HG03025 (cell line): ENCODE data around the gene HOXC11.

Source experiments
- ATAC-seq: cut with Tn5 transposase; IDR thresholded peaks from one replicate; pipeline ENCODE4 v1.9.1; 2021; ENCODE audit warnings: mild to moderate bottlenecking, moderate library complexity; ENCODE audit not compliant: unreplicated experiment, low FRiP score

HOXC11 gene

DNA sequence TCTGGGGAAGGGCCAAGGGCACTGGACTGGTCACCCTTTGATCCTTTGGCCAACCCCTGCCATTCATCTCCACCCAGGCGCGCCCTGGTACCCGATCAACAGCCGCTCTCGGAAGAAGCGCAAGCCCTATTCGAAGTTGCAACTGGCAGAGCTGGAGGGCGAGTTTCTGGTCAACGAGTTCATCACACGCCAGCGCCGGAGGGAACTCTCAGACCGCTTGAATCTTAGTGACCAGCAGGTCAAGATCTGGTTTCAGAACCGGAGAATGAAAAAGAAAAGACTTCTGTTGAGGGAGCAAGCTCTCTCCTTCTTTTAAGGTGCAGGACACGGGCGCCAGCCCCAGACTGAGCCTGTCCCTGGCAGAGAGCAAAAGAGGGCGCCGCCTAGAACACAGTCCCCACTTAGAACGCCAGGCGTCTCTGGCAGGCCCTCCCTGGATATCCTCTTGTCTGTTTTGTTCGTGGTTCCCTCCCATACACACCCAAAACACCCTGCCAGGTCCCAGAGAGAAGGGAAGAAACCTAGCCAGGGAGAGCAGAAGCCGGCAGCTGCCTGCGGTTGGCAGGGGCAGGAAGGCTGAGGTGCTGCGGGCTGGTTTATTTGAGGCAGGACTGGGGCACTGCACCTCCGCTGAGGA lies 16.6 kb upstream of the HOXC11 start:
- ATAC-seq, result no peak

DNA sequence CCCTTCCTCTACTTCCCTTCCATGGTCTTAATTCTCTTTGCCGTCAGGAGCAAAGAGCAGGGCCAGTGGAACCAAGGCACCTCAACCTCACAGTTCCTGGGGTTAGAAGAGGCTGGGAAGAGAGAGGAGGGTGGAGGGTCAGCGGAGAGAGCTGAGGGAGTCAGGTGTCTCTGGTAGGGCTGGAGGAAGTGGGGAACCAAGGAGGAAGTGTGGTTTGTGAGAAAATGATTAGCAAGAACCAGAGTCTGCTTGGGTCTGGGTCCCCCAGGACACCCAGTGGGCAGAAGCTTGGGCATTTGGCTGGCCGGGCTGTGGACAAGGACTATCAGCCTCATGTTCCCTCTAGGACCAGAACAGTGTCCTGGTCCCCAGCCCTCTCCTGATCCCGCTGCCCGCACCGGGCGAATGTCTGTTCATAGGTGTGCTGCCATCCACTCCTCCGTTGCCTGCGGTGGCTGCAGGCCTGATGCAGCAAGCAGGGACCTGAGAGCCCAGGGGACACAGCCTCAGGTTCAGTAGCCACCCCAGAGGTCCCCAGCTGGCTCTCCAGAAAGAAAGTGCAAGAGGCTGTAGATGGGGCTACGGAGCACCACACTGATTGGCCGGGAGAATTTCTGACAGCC lies 15.9 kb upstream of the HOXC11 start:
- ATAC-seq, result no peak

DNA sequence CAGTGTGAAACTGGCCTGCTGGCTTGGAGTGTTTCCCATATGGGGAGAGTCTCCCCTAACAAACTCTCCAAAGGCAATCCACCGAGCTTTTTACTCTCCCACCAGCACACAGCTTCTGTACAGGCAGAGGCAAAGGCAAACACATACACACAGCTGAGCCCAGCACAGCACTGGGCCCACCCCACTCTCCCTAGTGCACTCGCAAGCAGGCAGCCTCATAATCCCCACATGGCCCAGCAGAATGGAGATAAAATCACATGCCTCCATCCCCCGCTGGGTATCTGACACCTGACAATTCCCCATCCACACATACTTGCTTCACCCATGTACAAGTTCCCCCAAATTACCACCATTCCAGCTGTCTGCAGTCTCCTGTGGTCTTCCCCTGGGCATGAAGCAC lies 14.8 kb upstream of the HOXC11 start:
- no peak for ATAC-seq

DNA sequence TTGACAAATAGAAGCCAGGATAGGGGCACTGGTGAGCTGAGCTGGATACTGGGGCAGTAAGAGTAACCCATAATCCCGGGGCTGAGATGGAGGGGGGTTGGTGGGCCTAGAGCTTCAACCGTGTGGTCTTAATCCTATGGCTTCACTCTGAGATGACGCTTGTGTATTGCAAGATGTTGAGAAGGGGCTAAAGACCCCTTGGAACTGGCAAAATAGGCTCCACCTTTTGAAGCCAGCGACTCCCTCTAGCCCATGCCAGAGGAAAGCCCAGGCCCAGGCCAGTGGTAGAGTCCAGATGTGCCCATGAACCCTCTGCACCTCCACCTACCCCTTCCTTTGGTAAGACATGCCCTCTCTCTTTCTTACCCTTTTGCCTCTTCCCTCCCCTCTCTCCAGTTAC lies 13.6 kb upstream of the HOXC11 start:
- no peak for ATAC-seq

DNA sequence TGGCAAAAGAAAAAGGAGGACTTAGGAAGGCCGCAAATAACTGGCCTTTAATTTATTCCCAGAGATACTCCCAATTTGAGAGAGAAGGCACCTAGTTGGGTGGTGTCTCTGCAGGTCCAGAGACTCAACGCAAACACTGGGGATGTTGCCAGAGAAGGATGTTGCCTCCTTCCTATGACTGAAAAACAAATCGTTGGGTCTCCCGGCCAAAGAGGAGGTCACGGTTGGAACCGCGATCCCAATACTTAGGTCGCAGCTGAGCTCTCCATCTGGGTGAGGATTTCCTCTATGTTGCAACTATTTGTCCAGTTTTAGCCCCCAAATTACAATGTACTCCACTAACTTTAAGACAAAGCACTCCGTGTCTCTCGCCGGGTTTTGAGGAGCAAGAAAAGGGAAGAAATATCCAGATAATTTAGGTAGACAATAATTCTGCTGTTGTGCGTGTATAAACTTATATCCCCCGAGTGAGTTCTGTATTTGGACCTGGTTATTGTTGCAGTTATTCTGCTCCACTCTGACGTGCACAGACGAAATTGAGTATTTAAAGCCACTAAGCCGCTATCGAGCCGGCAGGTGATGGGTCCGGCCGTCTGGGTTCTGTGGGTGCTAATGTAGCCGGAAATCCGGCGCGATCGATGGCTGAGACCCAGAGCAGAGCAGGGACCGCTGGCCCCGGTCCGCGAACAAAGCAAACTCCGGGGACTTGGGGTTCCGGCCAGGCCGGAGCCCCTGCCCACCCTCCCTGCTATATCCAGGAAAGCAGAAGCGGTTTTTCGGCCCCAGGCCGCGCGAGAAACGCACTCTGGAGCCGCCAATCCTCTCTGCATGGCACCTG lies 12.5 kb upstream of the HOXC11 start:
- ATAC-seq, result no peak

DNA sequence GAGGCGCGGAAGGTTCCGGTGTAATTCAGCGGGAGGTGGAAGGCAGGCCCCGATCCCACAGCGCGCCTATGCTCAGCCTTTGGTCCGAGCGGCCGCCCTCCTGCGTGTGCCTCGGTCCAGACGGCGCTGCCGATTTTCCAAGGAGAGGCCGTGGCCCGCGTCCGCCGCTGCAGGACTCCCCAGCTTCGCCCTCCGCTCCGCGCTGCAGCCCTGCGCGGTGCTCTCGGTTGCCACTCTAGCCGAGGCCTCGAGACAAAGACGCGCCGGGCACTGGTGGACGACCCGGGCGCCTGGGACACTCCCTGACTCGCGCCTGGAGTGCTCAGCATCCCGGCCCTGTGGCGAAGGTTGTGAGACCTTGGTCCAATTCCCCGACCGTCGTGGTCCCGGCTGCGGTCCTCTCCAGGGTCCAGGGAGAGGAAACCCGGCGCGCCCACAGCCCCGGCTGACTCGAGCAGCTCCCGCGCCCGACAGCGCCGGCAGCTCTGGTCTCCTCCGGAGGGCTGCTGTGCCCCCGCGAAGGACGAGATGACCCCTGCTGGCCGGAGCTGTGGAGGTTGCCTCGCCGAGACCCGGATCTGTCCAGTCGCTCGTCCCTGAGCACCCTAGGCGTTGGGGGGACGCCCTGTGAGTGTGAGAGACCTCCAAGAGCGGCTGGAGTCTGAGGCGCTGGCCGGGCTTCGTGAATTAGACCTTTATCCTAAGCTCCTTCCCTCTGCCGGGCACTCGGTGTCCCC lies 11.7 kb upstream of the HOXC11 start:
- no peak for ATAC-seq

DNA sequence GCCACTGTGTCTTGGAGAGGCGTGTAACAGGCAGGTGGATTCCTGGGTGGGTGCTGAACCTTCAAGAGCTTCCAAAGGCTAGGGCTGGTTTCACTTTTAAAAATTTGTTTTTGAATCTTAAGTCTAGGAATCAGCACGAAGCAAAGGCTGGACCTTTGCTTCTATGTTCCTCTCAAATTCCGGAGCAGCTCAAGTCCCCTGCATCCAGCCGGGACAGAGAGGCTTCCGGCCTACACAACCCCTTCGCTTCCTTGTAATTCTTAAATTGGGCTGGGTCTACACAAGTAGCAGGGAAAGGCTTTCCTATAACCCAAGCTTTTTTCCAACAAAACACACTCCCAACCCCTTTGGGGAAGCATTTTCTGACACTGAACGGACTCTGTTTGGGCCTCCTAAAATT lies 9.9 kb upstream of the HOXC11 start:
- no peak for ATAC-seq

DNA sequence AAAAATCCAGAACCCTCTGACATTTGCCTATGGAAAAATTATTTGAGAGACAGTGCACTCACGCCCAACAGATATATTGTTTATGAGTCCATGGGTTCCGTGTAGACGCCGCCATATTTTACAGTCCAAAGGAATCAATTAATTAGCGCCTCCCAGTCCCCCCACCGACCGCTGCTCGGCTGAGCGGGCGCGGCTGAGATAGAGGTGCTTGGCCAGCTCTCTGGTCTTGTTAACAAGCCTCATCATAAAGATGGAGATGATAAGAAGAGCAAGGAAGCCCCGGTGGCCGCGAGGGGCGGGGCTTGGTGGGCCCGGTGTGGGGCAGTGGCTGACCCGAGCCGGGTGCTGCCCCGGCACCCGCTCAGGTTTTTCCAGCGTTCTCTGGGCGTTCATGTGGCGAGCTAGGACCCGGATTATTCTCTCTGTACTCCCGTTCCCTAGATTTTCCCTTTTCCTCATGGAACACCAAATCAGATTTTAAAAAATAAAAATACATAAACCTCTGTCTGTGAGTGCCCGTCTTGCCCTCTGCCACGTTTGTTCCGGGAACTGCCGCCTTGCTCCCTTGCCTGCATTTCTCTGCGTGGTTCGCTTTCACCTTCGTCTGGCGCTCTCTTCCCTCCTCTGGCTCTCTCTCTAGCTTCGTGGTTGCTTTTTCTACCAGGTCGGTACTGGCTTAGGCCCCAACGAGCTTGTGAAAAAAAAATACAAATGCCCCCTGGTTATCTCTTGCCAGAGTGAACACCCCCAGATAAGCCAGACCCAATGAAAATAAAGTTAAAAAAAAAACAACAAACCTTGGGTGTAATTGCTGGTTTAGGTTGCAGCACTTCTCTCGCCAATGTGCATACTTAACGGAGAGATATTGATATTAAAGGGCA lies 9.3 kb upstream of the HOXC11 start:
- ATAC-seq, result no peak

DNA sequence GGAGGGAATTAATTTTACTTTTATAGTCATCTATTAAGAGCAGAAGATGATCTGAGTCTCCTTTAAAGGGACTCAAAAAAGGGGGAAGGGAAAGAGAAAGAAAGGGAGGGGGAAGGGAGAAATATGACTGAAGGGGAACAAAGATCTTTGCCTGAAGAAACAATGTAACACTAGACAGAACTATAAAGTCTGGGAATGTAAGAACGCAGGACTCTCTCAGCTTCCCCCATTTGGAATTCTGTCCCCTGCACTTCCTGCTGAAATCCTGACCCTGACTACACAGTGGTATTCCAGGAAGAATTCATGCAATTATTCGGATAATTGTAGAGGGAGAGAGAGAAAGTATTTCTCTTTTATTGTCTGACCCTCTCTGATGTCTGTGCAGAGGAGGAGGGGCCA lies 8.6 kb upstream of the HOXC11 start:
- no peak for ATAC-seq

DNA sequence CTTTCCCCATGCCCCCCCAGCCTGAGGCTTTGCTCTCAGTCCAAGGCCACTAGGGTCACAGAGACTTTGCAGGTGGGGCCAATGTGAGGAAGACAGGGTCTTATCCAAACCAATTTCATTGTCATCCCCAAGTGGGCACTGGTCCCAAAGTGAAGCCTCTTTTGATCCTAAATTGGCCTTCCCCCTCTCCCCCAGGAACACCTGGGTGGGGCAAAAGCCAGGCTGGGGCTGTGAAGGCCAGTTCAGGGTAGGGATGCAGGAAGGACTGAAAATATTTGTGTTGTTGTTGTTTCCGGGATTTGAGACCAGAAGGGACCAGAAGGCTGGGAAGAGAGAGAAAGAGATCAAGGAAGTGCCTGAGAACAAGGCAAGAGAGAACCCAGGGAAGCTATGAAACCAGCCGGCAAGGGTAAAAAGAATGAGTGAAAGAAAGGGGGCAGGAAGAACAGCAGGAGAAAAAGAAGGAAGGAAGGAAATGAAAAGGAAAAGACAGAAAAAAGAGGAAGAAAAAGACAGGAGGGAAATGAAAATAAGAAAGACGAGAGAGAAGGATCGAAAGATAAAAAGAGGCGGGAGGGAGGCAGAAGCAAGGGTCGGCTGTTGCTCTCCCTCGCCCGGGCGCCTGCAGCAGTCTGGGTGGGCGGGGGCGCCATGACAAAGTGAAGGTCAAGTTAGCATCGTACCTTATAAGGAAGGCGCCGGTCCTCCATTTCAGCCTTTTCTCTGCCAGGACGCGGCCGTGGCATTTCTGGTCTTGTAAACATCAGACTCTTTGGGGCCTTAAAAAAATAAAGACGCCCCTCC lies 7.4 kb upstream of the HOXC11 start:
- no peak for ATAC-seq

DNA sequence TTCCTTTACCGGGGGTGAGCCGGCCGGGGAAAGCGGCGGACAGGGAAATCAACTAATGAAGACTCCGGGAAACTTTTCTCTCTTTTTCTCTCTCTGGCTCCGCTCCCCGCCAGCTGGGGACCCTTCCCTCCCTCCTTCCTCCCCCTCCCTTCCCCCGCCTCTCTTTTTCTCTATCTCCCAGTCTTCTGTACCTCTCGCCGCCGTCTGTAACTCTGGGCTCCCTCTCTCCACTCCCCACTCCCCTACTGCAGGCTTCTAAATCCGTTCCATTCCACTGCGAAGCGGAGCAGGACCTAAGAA lies 6.9 kb upstream of the HOXC11 start:
- no peak for ATAC-seq

DNA sequence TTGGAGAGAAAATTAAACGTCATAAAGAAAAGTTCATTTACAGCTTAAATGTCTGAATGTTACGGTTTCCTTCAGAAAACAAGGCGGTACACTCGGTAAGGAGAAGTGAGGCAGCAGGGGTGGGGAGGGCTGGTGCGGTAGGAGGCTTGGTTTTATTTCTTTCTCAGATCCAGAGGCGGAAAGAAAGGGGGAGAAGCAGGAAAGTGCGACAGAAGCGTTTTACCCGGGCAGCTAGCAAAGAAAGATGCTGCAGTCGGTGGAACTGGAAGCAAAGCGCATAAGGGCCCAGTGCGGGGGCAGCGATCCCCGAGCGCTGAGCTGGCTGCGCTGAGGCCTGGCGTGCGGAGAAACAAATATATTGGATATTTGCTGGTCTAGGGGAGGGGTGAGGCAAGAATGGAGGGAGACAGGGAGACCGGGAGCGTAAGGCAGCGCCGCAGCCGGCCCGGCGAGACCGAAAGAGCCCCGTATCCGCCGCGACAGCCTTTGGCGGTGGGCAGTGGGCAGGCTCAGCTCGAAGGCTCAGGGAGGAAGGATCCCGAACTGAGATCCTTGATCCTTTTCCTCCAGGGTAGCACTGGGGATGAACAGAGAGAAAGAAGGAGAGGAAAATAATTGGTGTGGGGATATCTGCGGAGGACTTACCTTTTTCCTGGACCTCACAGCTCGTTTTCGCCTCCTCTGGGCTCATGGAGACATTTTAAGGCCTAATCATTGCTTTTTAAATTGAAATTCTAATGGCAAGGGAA lies 6.4 kb upstream of the HOXC11 start:
- no peak for ATAC-seq

DNA sequence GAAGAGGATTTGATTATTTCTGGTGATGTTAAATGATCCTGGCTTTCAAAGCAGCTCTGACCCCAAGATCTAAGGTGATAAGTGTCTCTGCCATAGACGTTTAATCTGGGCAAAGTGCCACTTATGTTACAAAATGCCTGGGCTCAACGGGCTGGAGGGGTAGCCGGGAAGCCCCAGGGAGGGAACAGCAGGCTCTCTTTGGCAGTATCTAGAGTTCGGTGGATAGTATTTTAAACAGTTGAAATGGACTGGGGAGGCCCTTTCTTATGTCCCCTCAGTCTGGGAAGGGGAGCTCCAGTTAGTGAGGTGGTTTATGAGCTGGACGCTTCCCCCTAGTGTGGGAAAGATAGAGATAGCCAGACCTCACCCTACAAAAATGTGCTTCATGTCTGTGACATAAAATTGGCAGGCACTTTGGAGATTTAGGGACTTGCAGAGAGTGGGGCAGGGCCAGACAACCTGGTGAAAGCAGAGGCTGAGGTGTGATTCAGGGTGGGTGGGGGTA lies 5.5 kb upstream of the HOXC11 start:
- ATAC-seq, result no peak

DNA sequence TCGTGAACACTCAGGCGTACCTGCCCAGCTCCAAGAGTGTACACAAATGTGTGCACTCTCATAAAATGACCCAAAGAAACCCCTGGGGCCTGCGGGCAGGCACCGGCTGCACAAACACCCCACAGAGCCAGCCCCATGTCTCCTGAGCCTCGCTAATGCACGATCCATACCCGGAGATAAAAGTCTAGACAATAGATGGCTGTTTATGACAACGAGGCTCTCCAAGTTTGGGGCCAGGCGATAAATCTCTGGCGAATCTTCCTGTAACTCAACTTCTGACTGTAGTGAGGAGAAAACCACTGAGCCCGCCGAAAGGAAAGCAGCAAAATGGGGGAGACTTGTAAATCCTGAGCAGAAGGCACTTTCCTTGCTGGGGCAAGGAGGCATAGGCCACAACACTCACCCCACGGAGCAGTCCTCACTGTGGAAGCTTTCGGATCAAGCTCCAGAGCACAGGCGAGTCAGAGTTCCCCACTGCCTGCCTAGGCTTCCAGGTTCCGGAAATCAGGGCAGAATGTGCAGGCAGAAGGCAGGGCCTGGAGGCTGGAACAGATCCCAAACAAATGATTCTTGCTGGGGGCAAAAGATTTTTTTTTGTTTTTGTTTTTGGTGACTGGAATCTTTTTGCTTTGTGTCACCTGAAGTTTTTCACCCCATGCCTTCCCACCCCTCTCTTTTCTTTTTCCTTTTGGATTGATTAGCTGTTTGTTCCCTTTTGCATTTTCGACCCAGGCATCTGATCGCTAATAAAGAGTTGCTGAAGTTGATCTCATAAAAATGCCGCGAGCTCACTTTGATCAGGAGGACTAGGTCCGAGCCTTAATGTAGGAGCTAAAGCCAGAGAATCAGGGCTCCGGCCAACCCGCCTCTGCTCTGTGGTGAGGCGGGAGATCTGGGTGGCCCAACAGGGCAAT lies 4.5 kb upstream of the HOXC11 start:
- no peak for ATAC-seq

DNA sequence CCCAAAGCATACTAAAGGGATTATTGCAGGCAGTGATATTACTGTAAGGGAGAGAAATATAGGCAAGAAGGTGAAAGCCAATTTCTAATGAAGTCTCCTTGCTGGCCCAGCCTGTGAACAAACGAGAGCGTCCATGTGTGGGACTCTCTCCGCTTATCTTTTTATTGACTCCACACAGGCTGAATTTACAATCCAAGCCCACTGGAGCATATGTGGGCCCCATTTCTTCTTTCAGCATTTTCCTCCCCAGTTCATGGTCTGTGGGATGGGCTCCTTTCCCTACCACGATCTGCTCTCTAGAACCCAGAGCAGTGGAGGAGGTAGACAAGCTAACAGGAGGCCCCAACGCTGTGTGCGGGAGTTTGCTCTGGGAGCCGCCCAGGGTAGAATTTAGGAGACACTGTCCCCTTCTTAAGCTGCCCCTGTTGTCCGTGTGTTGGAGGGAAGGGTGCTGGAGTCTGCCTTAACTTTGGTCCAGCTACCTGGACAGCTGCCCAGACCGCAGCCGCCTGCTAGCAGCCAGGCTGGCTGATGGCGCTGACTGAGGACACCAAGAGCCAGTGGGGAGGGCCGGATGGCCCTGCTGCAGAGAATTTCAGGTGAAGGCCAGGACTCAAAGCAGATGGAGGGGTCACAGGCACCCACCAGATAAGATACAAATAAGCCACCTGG lies 3.2 kb upstream of the HOXC11 start:
- ATAC-seq, result no peak

DNA sequence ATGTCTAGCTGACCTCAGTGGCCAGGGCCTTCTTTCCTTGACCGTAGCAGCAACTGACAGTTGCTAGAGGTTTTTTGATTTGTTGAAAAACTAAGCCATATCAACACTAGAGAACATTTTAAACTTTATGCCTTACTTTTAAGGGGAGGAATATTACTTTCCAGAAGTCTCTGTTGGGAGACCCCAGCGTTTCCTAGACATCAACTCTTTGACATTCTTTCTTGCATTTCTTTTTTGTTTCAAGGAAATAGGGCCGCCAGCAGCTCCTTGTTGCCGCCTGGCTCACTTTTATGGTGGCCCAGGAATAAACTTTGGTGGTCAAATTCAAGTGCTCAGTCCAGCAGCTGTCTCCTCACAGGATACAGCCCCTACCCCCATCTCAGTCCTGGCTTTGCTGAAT lies 2.5 kb upstream of the HOXC11 start:
- no peak for ATAC-seq

DNA sequence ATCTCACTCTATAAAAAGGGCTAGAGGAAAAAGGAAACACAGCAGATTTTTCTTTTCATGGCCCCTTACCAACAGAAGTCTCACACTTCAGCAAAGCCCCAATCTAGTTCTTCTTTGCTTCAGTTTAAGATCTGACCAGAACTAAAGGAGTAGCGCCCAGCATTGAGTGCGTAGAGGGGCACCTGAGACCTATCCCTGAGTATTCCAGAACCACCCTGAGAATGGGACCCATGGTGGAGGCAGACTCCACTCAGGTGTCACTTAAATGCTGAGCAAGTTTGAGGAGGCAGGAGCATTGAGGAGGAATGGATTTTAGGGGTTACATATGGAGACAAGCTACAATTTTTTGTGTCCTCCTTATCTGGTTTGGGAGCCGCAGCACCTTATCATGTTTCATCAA lies 1.8 kb upstream of the HOXC11 start:
- no peak for ATAC-seq
